Measurements from ENCODE around the gene FKBP7.

- TF ChIP-seq POLR2A (IDR thresholded peaks at IDR 0.05): no peak
- TF ChIP-seq CTCF (IDR thresholded peaks at IDR 0.05): no peak
Measured at GRCh38 chr2:178478130-178478438, 316 bp downstream of the FKBP7 start.

Data from ovary (tissue), 3 donors.